Measurements from ENCODE around the gene FGF12.

DNA sequence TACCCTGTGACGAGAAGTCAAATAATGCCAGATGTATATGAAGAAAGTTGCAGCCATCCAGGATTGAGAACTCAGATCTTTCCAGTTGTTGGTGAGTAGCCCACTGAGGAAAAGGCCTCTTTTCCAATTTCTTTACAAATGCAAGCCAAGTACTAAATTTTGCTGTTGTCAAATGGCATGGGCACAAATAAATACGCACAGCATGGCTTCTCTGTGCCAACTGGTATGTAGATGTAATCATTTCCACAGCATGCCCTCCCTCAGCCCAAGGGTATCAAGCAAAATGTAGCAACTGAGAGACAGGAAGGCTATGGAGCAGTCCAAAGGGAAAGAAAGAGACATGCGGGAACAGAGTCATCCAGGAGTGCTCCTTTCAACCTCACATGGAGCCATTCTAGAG is 105.4 kb downstream of the FGF12 start:
- TF ChIP-seq, protein P1, sequence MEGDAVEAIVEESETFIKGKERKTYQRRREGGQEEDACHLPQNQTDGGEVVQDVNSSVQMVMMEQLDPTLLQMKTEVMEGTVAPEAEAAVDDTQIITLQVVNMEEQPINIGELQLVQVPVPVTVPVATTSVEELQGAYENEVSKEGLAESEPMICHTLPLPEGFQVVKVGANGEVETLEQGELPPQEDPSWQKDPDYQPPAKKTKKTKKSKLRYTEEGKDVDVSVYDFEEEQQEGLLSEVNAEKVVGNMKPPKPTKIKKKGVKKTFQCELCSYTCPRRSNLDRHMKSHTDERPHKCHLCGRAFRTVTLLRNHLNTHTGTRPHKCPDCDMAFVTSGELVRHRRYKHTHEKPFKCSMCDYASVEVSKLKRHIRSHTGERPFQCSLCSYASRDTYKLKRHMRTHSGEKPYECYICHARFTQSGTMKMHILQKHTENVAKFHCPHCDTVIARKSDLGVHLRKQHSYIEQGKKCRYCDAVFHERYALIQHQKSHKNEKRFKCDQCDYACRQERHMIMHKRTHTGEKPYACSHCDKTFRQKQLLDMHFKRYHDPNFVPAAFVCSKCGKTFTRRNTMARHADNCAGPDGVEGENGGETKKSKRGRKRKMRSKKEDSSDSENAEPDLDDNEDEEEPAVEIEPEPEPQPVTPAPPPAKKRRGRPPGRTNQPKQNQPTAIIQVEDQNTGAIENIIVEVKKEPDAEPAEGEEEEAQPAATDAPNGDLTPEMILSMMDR (IDR thresholded peaks at IDR 0.05; ENCODE audit: low read depth, low read length), result no peak
- no peak for TF ChIP-seq EZH2phosphoT487 (IDR thresholded peaks at IDR 0.05; ENCODE audit: low read depth)

All from OCI-LY3 (cell line).